KOPT-K1 (cell line): ENCODE results near the gene C20orf202.

Source experiments
- H3K27ac ChIP-seq: fragments of 200-600 bp; sonication (generic); 2 replicates; pipeline ENCODE4 v1.5.1; 2016; ENCODE audit warnings: antibody characterized with exemption, mild to moderate bottlenecking, low read depth, low read length; ENCODE audit not compliant: poor library complexity, severe bottlenecking
- H3K36me3 ChIP-seq: fragments of 200-600 bp; sonication (generic); 2 replicates; pipeline ENCODE4 v1.5.1; 2017; ENCODE audit warnings: antibody characterized with exemption, mild to moderate bottlenecking, low read length, moderate library complexity; ENCODE audit not compliant: insufficient read depth
- H3K9me3 ChIP-seq: fragments of 200-600 bp; sonication (generic); 2 replicates; pipeline ENCODE4 v1.5.1; 2017; ENCODE audit warnings: antibody characterized with exemption, low read length, mild to moderate bottlenecking; ENCODE audit not compliant: insufficient read depth, poor library complexity, severe bottlenecking

The C20orf202 gene

GRCh38 chr20:1174787-1175186, 28.5 kb upstream of the C20orf202 start:
- Histone ChIP-seq H3K9me3 (no peaks in the 10 kb centered on the region), H3K27ac (no peak overlapping the region), H3K36me3 (peaks cover 51% of the 10 kb centered on the region)

DNA sequence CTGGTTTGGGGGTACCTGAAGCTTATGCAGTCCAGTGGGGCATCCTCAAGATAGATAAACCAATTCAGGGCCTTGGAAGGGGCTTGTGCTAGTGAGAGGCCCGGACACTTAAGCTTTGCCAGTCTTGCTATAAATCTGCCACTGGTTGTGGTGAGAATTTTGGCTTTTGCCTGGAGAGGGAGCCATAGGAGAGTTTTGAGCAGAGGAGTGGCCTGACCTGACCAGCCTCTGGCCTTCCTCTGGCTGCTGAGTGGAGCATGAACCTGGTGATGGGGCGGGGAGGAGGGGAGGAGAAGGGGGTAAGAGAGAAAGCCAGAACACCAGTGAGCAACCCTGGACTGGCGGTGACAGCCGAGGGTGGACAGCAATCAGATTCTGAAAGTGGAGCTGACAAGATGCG, 25.6 kb upstream of the C20orf202 start:
- Histone ChIP-seq H3K27ac (no peak overlapping the region), H3K9me3 (no peaks in the 10 kb centered on the region), H3K36me3 (peaks cover 24% of the 10 kb centered on the region; the same call in 1 of the 2 replicates)

- Histone ChIP-seq H3K9me3 (no peaks in the 10 kb centered on the region), H3K27ac (no peak overlapping the region), H3K36me3 (peaks cover 19% of the 10 kb centered on the region; the same call in 1 of the 2 replicates)
Observed at GRCh38 chr20:1178103-1178502, 25.2 kb upstream of the C20orf202 start.

DNA sequence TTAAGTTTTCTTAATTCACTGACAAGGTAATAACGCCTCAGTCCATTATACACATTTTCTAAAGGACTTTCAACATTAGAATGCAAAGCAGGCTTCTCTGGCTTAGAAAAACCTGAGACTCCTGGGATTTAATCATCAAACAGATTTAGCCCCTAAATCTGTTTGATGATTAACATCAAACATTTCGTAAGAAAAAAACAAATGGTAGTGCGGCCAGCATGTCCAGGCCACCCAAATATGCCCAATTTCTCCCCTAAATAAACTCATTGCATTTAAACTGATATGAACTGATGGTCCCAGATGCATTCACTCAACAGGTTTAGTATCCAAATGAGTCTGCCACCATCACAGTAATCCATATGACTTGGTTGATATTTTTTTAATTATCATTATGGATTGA, 24.6 kb upstream of the C20orf202 start:
- Histone ChIP-seq H3K9me3 (no peaks in the 10 kb centered on the region), H3K27ac (no peak overlapping the region), H3K36me3 (peaks cover 17% of the 10 kb centered on the region; the same call in 1 of the 2 replicates)

GRCh38 chr20:1180949-1181348, 22.3 kb upstream of the C20orf202 start:
- H3K9me3 ChIP-seq: no peaks in the 10 kb centered on the region
- peaks cover 8% of the 10 kb centered on the region; the same call in 1 of the 2 replicates for H3K36me3 ChIP-seq
- no peak overlapping the region for H3K27ac ChIP-seq

DNA sequence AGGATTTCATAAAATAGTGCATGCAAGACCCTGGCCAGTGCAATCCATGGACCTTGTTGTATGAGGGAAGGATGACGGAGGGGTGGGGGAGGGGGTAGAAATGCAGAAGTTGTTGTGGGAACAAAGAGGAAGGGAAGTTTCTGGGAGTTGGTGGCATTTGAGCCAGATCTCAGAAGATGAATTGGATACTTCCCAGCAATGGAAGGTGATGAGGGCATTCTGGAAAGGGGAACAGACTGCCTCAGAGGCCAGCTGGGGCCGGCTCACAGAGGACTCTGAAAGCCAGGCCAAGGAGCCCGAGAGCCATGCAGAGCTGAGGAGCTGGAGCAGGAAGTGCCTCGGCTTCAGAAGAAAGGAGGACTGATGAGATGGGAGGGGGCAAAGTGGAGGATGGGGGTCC, 21.1 kb upstream of the C20orf202 start:
- no peaks in the 10 kb centered on the region for H3K36me3 ChIP-seq
- no peaks in the 10 kb centered on the region for H3K9me3 ChIP-seq

GRCh38 chr20:1183153-1183552, 20.1 kb upstream of the C20orf202 start:
- Histone ChIP-seq H3K27ac (no peak overlapping the region), H3K9me3 (no peaks in the 10 kb centered on the region), H3K36me3 (no peaks in the 10 kb centered on the region)

More for the DNA sequence above, 21.1 kb upstream of the C20orf202 start:
- no peak overlapping the region for H3K27ac ChIP-seq

GRCh38 chr20:1184260-1184637, 19.0 kb upstream of the C20orf202 start:
- H3K27ac ChIP-seq: no peak overlapping the region
- H3K36me3 ChIP-seq: no peaks in the 10 kb centered on the region
- H3K9me3 ChIP-seq: no peaks in the 10 kb centered on the region

DNA sequence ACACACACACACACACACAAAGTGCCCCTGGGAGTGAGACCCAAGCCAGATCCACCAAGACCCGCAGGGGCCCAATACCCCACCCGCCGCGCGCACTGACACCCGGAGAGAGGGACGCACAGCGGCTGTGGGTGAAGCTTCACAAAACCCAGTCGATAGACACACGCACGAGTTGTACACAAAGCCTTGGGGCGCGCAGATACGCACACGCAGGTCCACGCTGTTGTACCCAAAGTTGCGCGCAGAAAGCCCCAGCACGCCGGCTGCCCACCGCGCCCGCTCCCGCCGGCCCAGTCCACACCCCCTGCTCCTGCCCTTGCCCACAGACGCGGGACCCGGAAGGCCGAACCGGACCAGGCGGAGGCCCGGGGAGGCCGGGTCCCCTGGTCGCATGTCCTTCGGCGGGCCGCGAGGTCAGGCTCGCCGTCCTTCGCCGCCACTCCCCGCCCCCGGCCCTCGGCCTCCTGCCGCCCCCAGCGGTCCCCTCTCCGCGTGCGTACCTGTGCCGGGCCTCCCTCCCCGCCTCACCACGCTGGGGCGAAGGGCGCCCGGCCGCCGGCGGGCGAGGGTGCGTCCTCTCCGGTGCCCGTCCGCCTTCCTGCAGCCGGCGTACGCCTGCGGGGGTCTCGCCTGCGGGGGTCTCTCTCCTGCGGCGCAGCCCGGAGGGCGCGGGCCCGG, 18.5 kb upstream of the C20orf202 start, which contains the start of gene TMEM74B:
Gene TMEM74B (minus strand): TSS at position 344 of the 678 bp plus-strand sequence. CDS start 1,180 bp downstream, outside the sequence.
- Histone ChIP-seq H3K36me3 (no peaks in the 10 kb centered on the region), H3K27ac (no peak within 1 kb of the TSS), H3K9me3 (no peaks in the 10 kb centered on the region)

- H3K27ac ChIP-seq: no peak overlapping the region
- no peaks in the 10 kb centered on the region for H3K36me3 ChIP-seq
- no peaks in the 10 kb centered on the region for H3K9me3 ChIP-seq
Observed at GRCh38 chr20:1185316-1185741, 17.9 kb upstream of the C20orf202 start.

GRCh38 chr20:1185790-1186334, 17.4 kb upstream of the C20orf202 start:
- Histone ChIP-seq H3K9me3 (no peaks in the 10 kb centered on the region), H3K36me3 (no peaks in the 10 kb centered on the region), H3K27ac (no peak overlapping the region)

- Histone ChIP-seq H3K9me3 (no peaks in the 10 kb centered on the region), H3K36me3 (no peaks in the 10 kb centered on the region), H3K27ac (no peak overlapping the region)
Observed at GRCh38 chr20:1186367-1186991, 16.8 kb upstream of the C20orf202 start.

- Histone ChIP-seq H3K9me3 (no peaks in the 10 kb centered on the region), H3K27ac (no peak overlapping the region), H3K36me3 (no peaks in the 10 kb centered on the region)
Observed at GRCh38 chr20:1187605-1188171, 15.6 kb upstream of the C20orf202 start.

GRCh38 chr20:1188347-1188746, 14.9 kb upstream of the C20orf202 start:
- Histone ChIP-seq H3K27ac (no peak overlapping the region), H3K36me3 (no peaks in the 10 kb centered on the region), H3K9me3 (no peaks in the 10 kb centered on the region)

DNA sequence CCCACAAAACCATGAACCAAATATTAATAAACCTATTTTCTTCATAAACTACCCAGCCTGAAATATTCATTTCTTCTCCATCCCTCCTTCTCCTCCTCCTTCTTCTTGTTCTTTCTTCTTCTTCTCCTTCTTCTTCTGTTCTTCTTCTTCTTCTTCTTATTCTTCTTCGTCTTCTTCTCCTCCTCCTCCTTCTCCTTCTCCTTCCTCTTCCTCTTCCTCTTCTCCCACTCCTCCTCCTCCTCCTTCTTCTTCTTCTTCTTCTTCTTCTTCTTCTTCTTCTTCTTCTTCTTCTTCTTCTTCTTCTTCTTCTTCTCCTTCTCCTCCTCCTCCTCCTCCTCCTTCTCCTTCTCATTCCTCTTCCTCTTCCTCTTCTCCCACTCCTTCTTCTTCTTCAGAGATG, 13.4 kb upstream of the C20orf202 start:
- H3K27ac ChIP-seq: no peak overlapping the region
- H3K36me3 ChIP-seq: no peaks in the 10 kb centered on the region
- H3K9me3 ChIP-seq: no peaks in the 10 kb centered on the region
